PFSK-1 (cell line): ENCODE results near the gene ADAMTS3.

ENCODE experiments used
- FOXP2 ChIP-seq: optimal IDR thresholded peaks from 2 replicates; pipeline ENCODE3; 2011; ENCODE audit warnings: borderline replicate concordance, control low read depth, inconsistent platforms; ENCODE audit not compliant: insufficient read depth; ENCODE audit errors: extremely low read length, extremely low read depth
- POLR2AphosphoS5 ChIP-seq: IDR thresholded peaks from 2 replicates; pipeline ENCODE4 v1.6.1; 2012; ENCODE audit warnings: low read depth, mild to moderate bottlenecking, control low read depth, low read length, moderate library complexity
- REST ChIP-seq, 2 experiments: IDR thresholded peaks; 2 replicates each; pipeline versions ENCODE4 v1.6.1 to v1.8.0; 2011 to 2012; ENCODE audit warnings: low read depth in 2 of 2, low read length in 2 of 2, control low read depth in 1 of 2, inconsistent platforms in 1 of 2, mild to moderate bottlenecking in 1 of 2, moderate library complexity in 1 of 2; ENCODE audit not compliant: insufficient read depth in 1 of 2
- SIN3A ChIP-seq: IDR thresholded peaks from 2 replicates; pipeline ENCODE4 v1.6.1; 2012; ENCODE audit warnings: mild to moderate bottlenecking, low read length, moderate library complexity, borderline replicate concordance; ENCODE audit not compliant: insufficient read depth
- TAF1 ChIP-seq: IDR thresholded peaks from 2 replicates; pipeline ENCODE4 v1.6.1; 2012; ENCODE audit warnings: low read length, control low read depth, borderline replicate concordance; ENCODE audit not compliant: insufficient read depth

DNA sequence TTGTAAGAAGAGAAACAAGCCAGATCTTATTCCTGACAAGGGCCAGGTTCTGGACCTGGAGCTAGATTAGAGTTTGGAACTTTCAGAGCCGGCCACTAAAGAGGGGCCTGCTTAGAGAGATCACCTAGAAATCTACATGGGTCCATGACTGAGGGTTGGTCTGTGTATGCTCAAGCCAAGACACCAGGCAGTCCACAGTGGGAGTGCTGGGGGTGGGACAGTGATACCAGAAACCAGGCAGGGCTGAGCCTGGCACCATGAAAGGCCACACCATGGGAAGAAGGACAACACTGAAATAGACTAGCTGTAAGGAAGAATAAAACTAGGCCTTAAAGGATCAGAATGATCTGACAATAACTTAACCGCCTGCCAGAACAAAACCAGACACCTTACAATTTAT, 267.3 kb downstream of the ADAMTS3 start:
- TF ChIP-seq POLR2AphosphoS5 (no peak), TAF1 (no peak), REST (IDR thresholded peaks at IDR 0.05; ENCODE audit: insufficient read depth in 1 of 2, low read depth in 2 of 2, low read length in 2 of 2) (no peak), SIN3A (no peak), FOXP2 (no peak)
